ENCODE results near the gene FSHR. TPM values are rescaled to one million over a fixed set of nuclear protein-coding genes. Genes with fewer than 3 reads are reported as not detected.

FSHR gene
- total RNA-seq, 1 donor from 2014 or later, result 0.30 TPM

DNA sequence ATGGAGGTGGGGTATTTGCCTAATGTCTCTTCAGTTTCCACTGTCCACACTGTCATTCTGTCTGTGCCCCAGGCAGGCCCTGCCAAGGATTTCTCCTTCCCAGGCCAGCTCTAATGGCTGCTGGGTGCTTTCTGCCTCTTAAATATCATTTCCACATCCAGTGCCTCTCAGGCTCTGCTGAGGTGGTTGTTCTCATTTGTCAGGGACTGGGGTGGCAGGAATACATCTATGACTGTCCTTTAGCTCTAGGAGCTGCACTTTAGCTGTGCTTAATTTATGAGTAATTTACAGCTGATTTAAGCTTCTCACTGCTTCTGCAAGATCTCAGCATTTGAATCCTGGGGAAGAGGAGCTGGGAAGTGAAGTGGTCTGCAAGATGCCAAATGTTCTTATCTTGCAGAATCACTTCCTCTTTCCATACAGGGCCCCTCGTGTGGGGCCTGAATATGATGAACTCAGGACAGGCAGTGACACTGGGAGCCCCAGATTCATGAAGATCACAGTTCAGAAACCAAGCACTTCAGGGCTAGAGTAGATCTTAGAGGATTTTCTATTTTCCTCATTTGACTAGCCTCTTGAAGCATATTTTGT is 150.2 kb downstream of the FSHR start:
- TF ChIP-seq CTCF (IDR thresholded peaks at IDR 0.05; ENCODE audit: insufficient read depth, low read depth, low read length), result no peak
- TF ChIP-seq EZH2 (IDR thresholded peaks at IDR 0.05; ENCODE audit: insufficient read depth, low read length), result no peak
- Mint-ChIP-seq H3K27ac (ENCODE audit: unreplicated experiment) (no peak overlapping the region), H3K4me3 (ENCODE audit: unreplicated experiment) (no peak overlapping the region), H3K4me1 (ENCODE audit: low read depth, unreplicated experiment) (peaks cover 16% of the 10 kb centered on the region), H3K36me3 (ENCODE audit: low read depth, unreplicated experiment) (peaks cover 2% of the 10 kb centered on the region), H3K27me3 (ENCODE audit: low read depth, unreplicated experiment) (peaks cover 2% of the 10 kb centered on the region), H3K9me3 (ENCODE audit: unreplicated experiment) (no peaks in the 10 kb centered on the region)
- no peaks in the 10 kb centered on the region for H3K9me3 ChIP-seq (ENCODE audit: insufficient read depth, low read depth, low read length)
- no peak overlapping the region for H3K4me2 ChIP-seq (ENCODE audit: low read length)
- H3K27ac ChIP-seq (ENCODE audit: low read depth, low read length), result no peak overlapping the region
- FAIRE-seq, result no peak
- no peaks in the 10 kb centered on the region for H3K27me3 ChIP-seq (ENCODE audit: insufficient read depth, low read length)
- no peaks in the 10 kb centered on the region for H4K20me1 ChIP-seq (ENCODE audit: insufficient read depth, low read length)
- no peaks in the 10 kb centered on the region for H3K36me3 ChIP-seq (ENCODE audit: insufficient read depth, low read length)
- no peak overlapping the region for H2AFZ ChIP-seq (ENCODE audit: low read depth, low read length)
- no peak overlapping the region for H3K4me3 ChIP-seq (ENCODE audit: insufficient read depth, low read depth, low read length)
- no peaks in the 10 kb centered on the region for H3K79me2 ChIP-seq (ENCODE audit: insufficient read depth, low read length)
- no peak for DNase-seq (ENCODE audit: low read depth)
- H3K9ac ChIP-seq (ENCODE audit: low read length), result no peak overlapping the region
- no peaks in the 10 kb centered on the region for H3K4me1 ChIP-seq (ENCODE audit: insufficient read depth, low read length)

- no peak overlapping the region for H3K27ac Mint-ChIP-seq (ENCODE audit: unreplicated experiment)
- H4K20me1 ChIP-seq (ENCODE audit: insufficient read depth, low read length), result no peaks in the 10 kb centered on the region
- H3K27me3 Mint-ChIP-seq (ENCODE audit: low read depth, unreplicated experiment), result peaks cover 2% of the 10 kb centered on the region
- no peaks in the 10 kb centered on the region for H3K9me3 ChIP-seq (ENCODE audit: insufficient read depth, low read depth, low read length)
- no peaks in the 10 kb centered on the region for H3K36me3 ChIP-seq (ENCODE audit: insufficient read depth, low read length)
- no peak for TF ChIP-seq EZH2 (IDR thresholded peaks at IDR 0.05; ENCODE audit: insufficient read depth, low read length)
- no peak for TF ChIP-seq CTCF (IDR thresholded peaks at IDR 0.05; ENCODE audit: insufficient read depth, low read depth, low read length)
- H3K27me3 ChIP-seq (ENCODE audit: insufficient read depth, low read length), result no peaks in the 10 kb centered on the region
- no peak overlapping the region for H3K4me3 Mint-ChIP-seq (ENCODE audit: unreplicated experiment)
- no peak overlapping the region for H3K27ac ChIP-seq (ENCODE audit: low read depth, low read length)
- peak; percentile 25 for DNase-seq (ENCODE audit: low read depth)
- no peak overlapping the region for H3K9ac ChIP-seq (ENCODE audit: low read length)
- H3K4me3 ChIP-seq (ENCODE audit: insufficient read depth, low read depth, low read length), result no peak overlapping the region
- peaks cover 16% of the 10 kb centered on the region for H3K4me1 Mint-ChIP-seq (ENCODE audit: low read depth, unreplicated experiment)
- H3K4me1 ChIP-seq (ENCODE audit: insufficient read depth, low read length), result no peaks in the 10 kb centered on the region
- H2AFZ ChIP-seq (ENCODE audit: low read depth, low read length), result no peak overlapping the region
- H3K9me3 Mint-ChIP-seq (ENCODE audit: unreplicated experiment), result no peaks in the 10 kb centered on the region
- peaks cover 2% of the 10 kb centered on the region for H3K36me3 Mint-ChIP-seq (ENCODE audit: low read depth, unreplicated experiment)
- FAIRE-seq, result no peak
- H3K79me2 ChIP-seq (ENCODE audit: insufficient read depth, low read length), result no peaks in the 10 kb centered on the region
- no peak overlapping the region for H3K4me2 ChIP-seq (ENCODE audit: low read length)
These were observed 151.1 kb downstream of the FSHR start for GRCh38 chr2:49003201-49003600.

DNA sequence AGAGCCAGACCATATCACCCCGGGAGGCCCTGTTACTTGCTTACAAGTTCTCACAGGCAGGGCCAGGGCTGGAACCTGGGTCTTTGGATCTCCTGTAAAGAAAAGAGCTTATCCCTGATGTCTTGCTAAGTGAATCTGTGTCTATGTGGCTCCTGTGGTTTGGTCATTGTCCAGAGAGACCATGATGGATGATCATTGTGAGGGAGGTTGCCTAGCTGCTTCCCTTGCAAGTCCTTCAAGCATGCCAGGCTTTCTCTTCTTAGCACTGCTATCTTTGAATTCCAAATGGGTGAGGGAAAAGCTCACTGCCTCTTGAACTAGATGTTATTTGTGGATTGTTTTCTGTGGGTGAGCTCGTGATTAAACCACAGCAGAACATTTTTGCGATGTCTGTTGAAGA is 151.6 kb downstream of the FSHR start:
- peaks cover 2% of the 10 kb centered on the region for H3K36me3 Mint-ChIP-seq (ENCODE audit: low read depth, unreplicated experiment)
- H3K27me3 ChIP-seq (ENCODE audit: insufficient read depth, low read length), result no peaks in the 10 kb centered on the region
- H3K4me1 ChIP-seq (ENCODE audit: insufficient read depth, low read length), result no peaks in the 10 kb centered on the region
- no peaks in the 10 kb centered on the region for H3K9me3 Mint-ChIP-seq (ENCODE audit: unreplicated experiment)
- H2AFZ ChIP-seq (ENCODE audit: low read depth, low read length), result no peak overlapping the region
- H3K9ac ChIP-seq (ENCODE audit: low read length), result no peak overlapping the region
- no peaks in the 10 kb centered on the region for H3K79me2 ChIP-seq (ENCODE audit: insufficient read depth, low read length)
- H3K4me1 Mint-ChIP-seq (ENCODE audit: low read depth, unreplicated experiment), result peaks cover 16% of the 10 kb centered on the region
- H3K27me3 Mint-ChIP-seq (ENCODE audit: low read depth, unreplicated experiment), result peaks cover 2% of the 10 kb centered on the region
- peak; percentile 86 for DNase-seq (ENCODE audit: low read depth)
- TF ChIP-seq EZH2 (IDR thresholded peaks at IDR 0.05; ENCODE audit: insufficient read depth, low read length) (no peak), CTCF (IDR thresholded peaks at IDR 0.05; ENCODE audit: insufficient read depth, low read depth, low read length) (no peak)
- H3K4me3 Mint-ChIP-seq (ENCODE audit: unreplicated experiment), result no peak overlapping the region
- FAIRE-seq, result no peak
- no peak overlapping the region for H3K27ac ChIP-seq (ENCODE audit: low read depth, low read length)
- H3K4me3 ChIP-seq (ENCODE audit: insufficient read depth, low read depth, low read length), result no peak overlapping the region
- no peaks in the 10 kb centered on the region for H3K9me3 ChIP-seq (ENCODE audit: insufficient read depth, low read depth, low read length)
- H3K36me3 ChIP-seq (ENCODE audit: insufficient read depth, low read length), result no peaks in the 10 kb centered on the region
- H3K4me2 ChIP-seq (ENCODE audit: low read length), result no peak overlapping the region
- no peak overlapping the region for H3K27ac Mint-ChIP-seq (ENCODE audit: unreplicated experiment)
- no peaks in the 10 kb centered on the region for H4K20me1 ChIP-seq (ENCODE audit: insufficient read depth, low read length)
